ENCODE data around the gene ITPKC.
A peak's percentile ranks its signal among the peaks of the same experiment; 100 is the strongest.

The ITPKC gene

GRCh38 chr19:40687525-40688016, 29.3 kb upstream of the ITPKC start:
- no peaks in the 10 kb centered on the region for H3K27me3 ChIP-seq (ENCODE audit: insufficient read depth, low read length, poor library complexity)
- no peak for ATAC-seq (ENCODE audit: insufficient read depth, low read depth)
- no peak for DNase-seq
- no peak overlapping the region for H3K9ac ChIP-seq (ENCODE audit: low read depth, low read length)
- H3K4me2 ChIP-seq (ENCODE audit: insufficient read depth, low read length) = no peak overlapping the region
- H4K20me1 ChIP-seq (ENCODE audit: insufficient read depth, low read length) = no peaks in the 10 kb centered on the region
- H3K9me3 ChIP-seq (ENCODE audit: insufficient read depth, low read length, severe bottlenecking) = no peaks in the 10 kb centered on the region
- no peak for TF ChIP-seq EZH2 (IDR thresholded peaks at IDR 0.05; ENCODE audit: borderline replicate concordance, low read depth, low read length, severe bottlenecking)
- no peak for TF ChIP-seq CTCF (IDR thresholded peaks at IDR 0.05; ENCODE audit: borderline replicate concordance, extremely low read depth, low read length, poor library complexity, severe bottlenecking)
- peaks cover 26% of the 10 kb centered on the region for H3K4me1 ChIP-seq (ENCODE audit: insufficient read depth, low read length)
- no peaks in the 10 kb centered on the region for H3K79me2 ChIP-seq (ENCODE audit: insufficient read depth, low read length)
- no peak overlapping the region for H2AFZ ChIP-seq (ENCODE audit: low read depth, low read length)
- peaks cover 9% of the 10 kb centered on the region; the same call in 1 of the 2 replicates for H3K36me3 ChIP-seq (ENCODE audit: insufficient read depth, low read length)
- H3K4me3 ChIP-seq (ENCODE audit: low read depth in 1 of 2, low read length in 2 of 2) = no peak overlapping the region
- H3K27ac ChIP-seq (ENCODE audit: low read length) = no peak overlapping the region

- no peak for TF ChIP-seq EZH2 (IDR thresholded peaks at IDR 0.05; ENCODE audit: borderline replicate concordance, low read depth, low read length, severe bottlenecking)
- H3K4me2 ChIP-seq (ENCODE audit: insufficient read depth, low read length) = no peak overlapping the region
- peaks cover 26% of the 10 kb centered on the region for H3K4me1 ChIP-seq (ENCODE audit: insufficient read depth, low read length)
- DNase-seq (no peak), ATAC-seq (ENCODE audit: insufficient read depth, low read depth) (no peak)
- H3K36me3 ChIP-seq (ENCODE audit: insufficient read depth, low read length) = peaks cover 9% of the 10 kb centered on the region; the same call in 1 of the 2 replicates
- H3K79me2 ChIP-seq (ENCODE audit: insufficient read depth, low read length) = no peaks in the 10 kb centered on the region
- no peaks in the 10 kb centered on the region for H3K9me3 ChIP-seq (ENCODE audit: insufficient read depth, low read length, severe bottlenecking)
- no peaks in the 10 kb centered on the region for H3K27me3 ChIP-seq (ENCODE audit: insufficient read depth, low read length, poor library complexity)
- H3K27ac ChIP-seq (ENCODE audit: low read length) = no peak overlapping the region
- no peak overlapping the region for H3K9ac ChIP-seq (ENCODE audit: low read depth, low read length)
- no peaks in the 10 kb centered on the region for H4K20me1 ChIP-seq (ENCODE audit: insufficient read depth, low read length)
- no peak overlapping the region for H3K4me3 ChIP-seq (ENCODE audit: low read depth in 1 of 2, low read length in 2 of 2)
- no peak overlapping the region for H2AFZ ChIP-seq (ENCODE audit: low read depth, low read length)
Observed at GRCh38 chr19:40688309-40688708, 28.6 kb upstream of the ITPKC start.

- no peak overlapping the region for H2AFZ ChIP-seq (ENCODE audit: low read depth, low read length)
- H3K4me2 ChIP-seq (ENCODE audit: insufficient read depth, low read length) = peak overlapping the region; percentile 62
- no peaks in the 10 kb centered on the region for H4K20me1 ChIP-seq (ENCODE audit: insufficient read depth, low read length)
- peak overlapping the region; percentile 61 for H3K9ac ChIP-seq (ENCODE audit: low read depth, low read length)
- no peak overlapping the region for H3K27ac ChIP-seq (ENCODE audit: low read length)
- no peaks in the 10 kb centered on the region for H3K79me2 ChIP-seq (ENCODE audit: insufficient read depth, low read length)
- peaks cover 26% of the 10 kb centered on the region for H3K4me1 ChIP-seq (ENCODE audit: insufficient read depth, low read length)
- DNase-seq = no peak
- peak overlapping the region in 1 of 2 experiments; percentile 58; a peak in 2 of 4 replicates for H3K4me3 ChIP-seq (ENCODE audit: low read depth in 1 of 2, low read length in 2 of 2)
- peaks cover 9% of the 10 kb centered on the region; the same call in 1 of the 2 replicates for H3K36me3 ChIP-seq (ENCODE audit: insufficient read depth, low read length)
- TF ChIP-seq CTCF (IDR thresholded peaks at IDR 0.05; ENCODE audit: borderline replicate concordance, extremely low read depth, low read length, poor library complexity, severe bottlenecking) (no peak), EZH2 (IDR thresholded peaks at IDR 0.05; ENCODE audit: borderline replicate concordance, low read depth, low read length, severe bottlenecking) (no peak)
- no peak for ATAC-seq (ENCODE audit: insufficient read depth, low read depth)
- no peaks in the 10 kb centered on the region for H3K27me3 ChIP-seq (ENCODE audit: insufficient read depth, low read length, poor library complexity)
- H3K9me3 ChIP-seq (ENCODE audit: insufficient read depth, low read length, severe bottlenecking) = no peaks in the 10 kb centered on the region
Observed at GRCh38 chr19:40688987-40689338, 27.9 kb upstream of the ITPKC start.

GRCh38 chr19:40689339-40690049, 27.4 kb upstream of the ITPKC start:
- H3K4me1 ChIP-seq (ENCODE audit: insufficient read depth, low read length) = peaks cover 26% of the 10 kb centered on the region
- H4K20me1 ChIP-seq (ENCODE audit: insufficient read depth, low read length) = no peaks in the 10 kb centered on the region
- peaks cover 12% of the 10 kb centered on the region; the same call in 1 of the 2 replicates for H3K36me3 ChIP-seq (ENCODE audit: insufficient read depth, low read length)
- peak overlapping the region; percentile 62 for H3K4me2 ChIP-seq (ENCODE audit: insufficient read depth, low read length)
- H3K27me3 ChIP-seq (ENCODE audit: insufficient read depth, low read length, poor library complexity) = no peaks in the 10 kb centered on the region
- peak overlapping the region in 1 of 2 experiments; percentile 58; a peak in 2 of 4 replicates for H3K4me3 ChIP-seq (ENCODE audit: low read depth in 1 of 2, low read length in 2 of 2)
- TF ChIP-seq EZH2 (IDR thresholded peaks at IDR 0.05; ENCODE audit: borderline replicate concordance, low read depth, low read length, severe bottlenecking) = no peak
- DNase-seq (peak; percentile 69), ATAC-seq (ENCODE audit: insufficient read depth, low read depth) (peak; percentile 44)
- no peaks in the 10 kb centered on the region for H3K9me3 ChIP-seq (ENCODE audit: insufficient read depth, low read length, severe bottlenecking)
- H2AFZ ChIP-seq (ENCODE audit: low read depth, low read length) = 0 out of 2 replicates have a peak overlapping the region, but pooled peaks have one; percentile 54
- H3K27ac ChIP-seq (ENCODE audit: low read length) = peak overlapping the region; percentile 17
- H3K79me2 ChIP-seq (ENCODE audit: insufficient read depth, low read length) = no peaks in the 10 kb centered on the region
- H3K9ac ChIP-seq (ENCODE audit: low read depth, low read length) = peak overlapping the region; percentile 61
